Measurements from ENCODE around the gene PIGU. TPM values are rescaled to one million over a fixed set of nuclear protein-coding genes. Genes with fewer than 3 reads are reported as not detected.
"Not testable (repeated sequence)": the region's sequence is repeated elsewhere in the genome, so short reads cannot be mapped to it uniquely, and the experiment has no call there.

PIGU gene
- total RNA-seq, 1 donor from 2014 or later: 14.5 TPM

DNA sequence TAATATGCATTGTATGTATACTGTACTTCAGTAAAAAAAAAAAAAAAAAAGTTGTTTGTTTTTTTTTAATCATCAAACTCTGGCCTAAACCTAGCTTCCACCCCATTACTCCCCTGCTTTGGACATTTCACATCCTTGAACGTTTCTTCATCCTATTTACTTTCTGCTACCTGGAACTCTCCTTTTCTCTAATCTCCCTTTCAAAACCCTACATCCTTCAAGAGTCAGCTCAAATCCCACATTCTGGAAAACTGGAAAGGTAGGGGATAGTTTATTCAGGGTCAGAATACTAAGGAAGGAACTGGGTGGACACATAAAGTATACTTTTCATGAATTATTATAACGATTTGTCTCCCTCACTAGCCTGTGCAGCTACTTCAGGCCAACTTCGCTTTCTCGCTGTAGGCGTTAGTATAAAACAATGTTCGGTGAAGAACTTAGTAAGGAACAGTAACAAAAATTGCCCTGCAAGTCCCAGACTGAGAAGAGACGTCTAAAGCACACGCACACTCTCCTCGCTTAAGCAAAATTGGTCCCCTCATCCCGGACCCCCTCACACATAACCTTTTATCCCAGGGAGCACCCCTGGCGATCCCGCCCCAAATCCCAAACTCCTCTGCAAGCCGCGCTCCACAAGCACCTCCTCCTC lies 775 bp downstream of the PIGU start:
- ATAC-seq (no peak), DNase-seq (no peak)
- intact Hi-C loops (cut with micrococcal nuclease): no loop called here

DNA sequence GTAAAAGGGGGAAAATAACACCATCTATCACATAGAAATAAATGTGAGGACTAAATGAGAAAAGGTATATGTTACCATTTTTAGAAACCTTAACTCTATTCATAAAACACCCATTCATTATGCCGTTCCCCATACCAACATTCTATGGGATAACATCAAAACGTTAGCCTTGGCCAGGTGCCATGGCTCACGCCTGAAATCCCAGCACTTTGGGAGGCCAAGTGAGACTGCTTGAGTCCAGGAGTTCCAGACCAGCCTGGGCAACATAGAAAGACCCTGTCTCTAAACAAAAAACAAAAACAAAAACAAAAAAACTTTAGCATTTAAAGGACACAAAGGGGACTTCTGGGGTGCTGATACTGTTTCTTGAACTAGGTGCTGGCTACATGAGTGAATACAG lies 1.3 kb downstream of the PIGU start:
- intact Hi-C loops (cut with micrococcal nuclease): no loop called here
- ATAC-seq (no peak), DNase-seq (no peak)

DNA sequence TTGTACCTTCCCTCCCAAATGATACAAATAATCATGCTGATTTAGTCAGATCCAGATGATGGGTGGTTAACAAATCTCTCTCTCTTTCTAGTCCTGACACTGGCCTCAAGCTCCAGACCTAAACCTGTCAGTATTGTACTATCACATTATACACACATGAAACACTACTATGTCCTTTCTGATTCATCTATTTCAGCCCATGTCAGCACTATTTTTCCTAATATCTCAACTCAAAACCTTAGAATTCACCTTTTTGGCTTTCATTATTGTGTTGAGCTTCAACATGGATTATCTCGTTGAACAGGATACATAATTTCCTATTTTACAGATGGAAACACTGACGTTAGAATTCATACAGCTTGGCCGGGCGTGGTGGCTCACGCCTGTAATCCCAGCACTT lies 3.5 kb downstream of the PIGU start:
- DNase-seq (no peak), ATAC-seq (no peak)
- intact Hi-C loops (cut with micrococcal nuclease): no loop called here

DNA sequence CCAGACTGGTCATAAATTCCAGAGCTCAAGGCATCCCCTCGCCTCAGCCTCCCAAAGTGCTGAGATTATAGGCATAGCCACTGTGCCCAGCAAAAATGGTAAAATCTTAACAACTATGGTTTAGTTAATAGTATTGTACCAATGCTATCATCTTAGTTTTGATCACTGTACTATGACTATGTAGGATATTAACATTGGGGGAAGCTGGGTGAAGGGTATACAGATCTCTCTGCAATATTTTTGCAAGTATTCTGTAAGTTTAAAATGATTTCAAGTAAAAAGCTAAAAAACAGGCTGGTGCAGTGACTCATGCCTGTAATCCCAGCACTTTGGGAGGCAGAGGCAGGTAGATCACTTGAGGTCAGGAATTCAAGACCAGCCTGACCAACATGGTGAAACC lies 7.8 kb downstream of the PIGU start:
- ATAC-seq (no peak), DNase-seq (no peak)
- intact Hi-C loops (cut with micrococcal nuclease): no loop called here

DNA sequence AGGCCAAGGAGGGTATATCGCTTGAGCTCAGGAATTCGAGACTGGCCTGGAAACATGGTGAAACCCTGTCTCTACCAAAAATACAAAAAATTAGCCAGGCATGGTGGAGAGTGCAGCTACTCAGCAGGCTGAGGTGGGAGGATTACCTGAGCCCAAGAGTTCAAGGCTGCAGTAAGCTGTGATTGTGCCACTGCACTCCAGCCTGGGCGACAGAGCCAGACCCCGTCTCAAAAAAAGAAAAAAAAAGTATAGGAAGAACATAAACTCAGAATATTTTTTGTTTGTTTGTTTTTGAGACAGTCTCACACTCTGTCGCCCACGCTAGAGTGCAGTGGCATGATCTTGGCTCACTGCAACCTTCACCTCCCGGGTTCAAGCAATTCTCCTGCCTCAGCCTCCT lies 12.1 kb downstream of the PIGU start:
- intact Hi-C loops (cut with micrococcal nuclease); DNase-seq; ATAC-seq: not testable (repeated sequence)

DNA sequence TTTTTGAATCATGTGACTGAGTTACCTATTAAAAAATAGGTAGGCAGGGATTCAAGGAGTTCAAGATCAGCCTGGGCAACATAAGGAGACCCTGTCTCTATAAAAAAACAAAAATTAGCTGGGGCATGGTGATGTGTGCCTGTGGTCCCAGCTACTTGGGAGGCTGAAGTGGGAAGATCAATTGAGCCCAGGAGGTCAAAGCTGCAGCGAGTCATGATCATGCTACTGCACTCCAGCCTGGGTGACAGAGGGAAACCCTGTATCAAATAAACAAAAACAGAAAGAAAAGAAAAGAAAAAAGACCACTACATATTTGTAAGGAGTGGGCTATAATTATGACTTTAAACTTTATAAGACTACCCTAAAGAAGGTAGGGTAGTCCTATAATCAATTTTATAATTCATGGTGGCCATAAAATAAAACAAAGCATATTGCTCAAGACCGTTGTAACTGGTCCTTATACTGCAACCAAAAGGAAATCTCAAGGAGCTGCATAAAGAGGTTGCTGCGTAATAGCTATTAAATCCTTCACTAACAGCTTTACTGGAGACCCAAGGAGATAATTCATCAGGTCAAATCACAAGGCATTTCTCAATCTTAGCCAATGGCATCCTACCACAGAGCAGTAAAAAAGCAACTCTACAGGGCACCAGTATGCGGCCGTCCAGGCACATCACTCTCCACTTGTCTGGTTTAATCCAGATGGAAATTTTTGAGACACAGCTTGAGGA lies 13.5 kb downstream of the PIGU start:
- ATAC-seq: no peak
- no peak for DNase-seq
- intact Hi-C loops (cut with micrococcal nuclease): no loop called here

DNA sequence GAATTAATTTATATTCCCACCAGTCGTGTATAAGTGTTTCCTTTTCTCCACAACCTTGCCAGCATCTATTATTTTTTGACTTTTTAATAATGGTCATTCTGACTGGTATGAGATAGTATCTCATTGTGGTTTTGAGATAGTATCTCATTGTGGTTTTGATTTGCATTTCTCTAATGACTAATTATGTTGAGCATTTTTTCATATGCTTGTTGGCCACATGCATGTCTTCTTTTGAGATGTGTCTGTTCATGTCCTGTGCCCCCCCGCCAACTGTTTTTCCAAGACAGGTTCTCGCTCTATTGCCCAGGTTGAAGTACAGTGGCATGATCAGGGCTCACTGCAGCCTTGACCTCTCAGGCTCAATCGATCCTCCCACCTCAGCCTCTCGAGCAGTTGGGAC lies 15.1 kb downstream of the PIGU start:
- ATAC-seq; intact Hi-C loops (cut with micrococcal nuclease): not testable (repeated sequence)

DNA sequence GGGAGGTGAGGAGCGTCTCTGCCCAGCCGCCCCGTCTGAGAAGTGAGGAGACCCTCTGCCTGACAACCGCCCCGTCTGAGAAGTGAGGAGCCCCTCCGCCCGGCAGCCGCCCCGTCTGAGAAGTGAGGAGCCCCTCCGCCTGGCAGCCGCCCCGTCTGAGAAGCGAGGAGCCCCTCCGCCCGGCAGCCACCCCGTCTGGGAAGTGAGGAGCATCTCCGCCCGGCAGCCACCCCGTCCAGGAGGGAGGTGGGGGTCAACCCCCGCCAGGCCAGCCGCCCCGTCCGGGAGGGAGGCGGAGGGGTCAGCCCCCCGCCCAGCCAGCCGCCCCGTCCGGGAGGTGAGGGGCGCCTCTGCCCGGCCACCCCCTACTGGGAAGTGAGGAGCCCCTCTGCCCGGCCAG lies 18.2 kb downstream of the PIGU start:
- intact Hi-C loops (cut with micrococcal nuclease); ATAC-seq; DNase-seq: not testable (repeated sequence)

More for the DNA sequence above, 15.1 kb downstream of the PIGU start:
- not testable (repeated sequence) for DNase-seq

DNA sequence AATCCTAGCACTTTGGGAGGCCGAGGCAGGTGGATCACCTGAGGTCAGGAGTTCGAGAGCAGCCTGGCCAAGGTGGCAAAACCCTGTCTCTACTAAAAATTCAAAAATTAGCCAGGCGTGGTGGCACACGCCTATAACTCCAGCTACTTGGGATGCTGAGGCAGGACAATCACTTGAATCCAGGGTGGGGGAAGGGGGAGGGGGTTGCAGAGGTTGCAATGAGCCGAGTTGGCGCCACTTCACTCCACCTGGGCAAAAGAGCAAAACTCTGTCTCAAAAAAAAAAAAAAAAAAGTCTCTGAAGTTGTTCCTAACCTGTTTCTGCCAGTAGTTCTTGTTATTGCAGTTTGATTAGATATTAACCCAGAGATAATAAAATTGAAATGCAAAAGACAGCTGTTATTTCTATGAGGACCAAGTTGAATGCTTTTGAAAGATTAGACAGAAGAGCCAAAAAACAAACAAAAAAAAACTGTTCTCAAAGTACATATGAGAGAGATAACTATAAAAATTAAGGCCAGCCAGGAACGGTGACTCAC lies 22.6 kb downstream of the PIGU start:
- ATAC-seq: no peak
- intact Hi-C loops (cut with micrococcal nuclease): no loop called here
- no peak for DNase-seq

DNA sequence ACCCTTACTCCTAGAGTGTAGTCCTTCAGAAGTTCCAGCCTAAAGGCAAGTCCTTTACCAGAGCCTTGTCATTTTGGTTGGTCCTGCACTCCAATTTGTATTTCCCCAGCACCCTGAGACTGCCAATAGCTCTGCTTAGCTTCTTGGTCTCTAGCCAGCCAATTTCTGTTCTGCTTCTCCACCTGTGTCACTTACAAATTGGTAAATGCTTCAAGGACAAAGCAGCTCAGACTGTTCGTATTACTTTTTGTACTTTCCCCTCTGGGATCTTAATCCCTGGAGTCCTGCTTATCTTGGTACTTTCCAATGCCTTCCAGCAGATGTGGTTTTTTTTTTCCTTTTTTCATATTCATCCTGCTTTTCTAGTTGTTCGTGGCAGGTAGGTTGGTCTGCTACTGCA lies 25.7 kb downstream of the PIGU start:
- DNase-seq: no peak
- intact Hi-C loops (cut with micrococcal nuclease): no loop called here
- no peak for ATAC-seq

DNA sequence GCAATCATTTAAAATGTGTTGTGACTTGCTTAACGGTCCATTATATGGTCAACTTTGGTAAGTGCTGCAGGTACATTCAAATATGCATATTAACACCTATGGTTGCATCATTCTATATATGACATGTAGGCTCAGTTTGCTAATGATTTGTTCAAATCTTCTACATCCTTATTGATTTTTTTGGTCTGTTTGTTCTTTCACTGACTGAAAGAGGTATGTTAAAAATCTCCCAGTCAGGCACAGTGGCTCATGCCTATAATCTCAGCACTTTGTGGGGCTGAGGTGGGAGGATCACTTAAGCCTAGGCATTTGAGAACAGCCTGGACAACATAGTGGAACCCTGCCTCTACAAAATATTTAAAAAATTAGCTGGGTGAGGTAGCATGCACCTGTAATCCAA lies 29.2 kb downstream of the PIGU start:
- DNase-seq: no peak
- intact Hi-C loops (cut with micrococcal nuclease): no loop called here
- ATAC-seq: no peak

DNA sequence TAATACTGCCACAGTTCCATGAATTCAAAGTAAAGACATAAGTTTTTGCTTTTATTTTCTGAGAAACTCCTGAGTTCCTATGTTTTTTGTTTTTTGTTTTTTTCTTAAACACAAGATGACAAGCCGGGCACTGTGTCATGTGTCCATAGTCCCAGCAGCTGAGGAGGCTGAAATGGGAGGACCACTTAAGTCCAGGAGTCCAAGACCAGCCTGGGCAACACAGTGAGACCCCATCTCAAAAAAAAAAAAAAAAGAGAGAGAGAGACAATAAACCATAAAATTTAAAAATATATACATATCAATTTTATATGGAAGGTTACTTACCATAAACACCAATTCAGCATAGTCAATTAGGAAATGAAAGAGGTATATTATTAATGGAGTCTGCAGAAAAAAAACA lies 31.9 kb downstream of the PIGU start:
- intact Hi-C loops (cut with micrococcal nuclease): no loop called here
- ATAC-seq: no peak
- no peak for DNase-seq

DNA sequence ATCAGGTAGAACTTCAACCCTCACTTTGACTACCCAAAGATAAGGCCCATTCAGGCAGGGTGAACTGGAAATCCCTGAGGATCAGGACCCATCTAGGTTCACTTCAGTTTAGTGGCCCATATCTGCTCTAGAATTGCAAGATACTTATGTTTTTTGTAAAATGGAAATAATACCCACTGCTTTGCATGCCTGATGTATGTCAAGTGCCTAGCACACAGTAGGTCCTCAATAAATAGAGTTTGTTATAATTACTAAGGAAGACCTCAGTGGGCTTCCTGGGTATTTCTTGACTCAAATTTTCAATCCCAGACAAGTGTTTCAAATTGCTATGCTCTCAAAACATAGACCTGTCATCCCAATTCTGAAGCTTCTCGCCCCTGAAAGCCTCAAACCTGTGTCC lies 32.5 kb downstream of the PIGU start:
- DNase-seq (no peak), ATAC-seq (no peak)
- intact Hi-C loops (cut with micrococcal nuclease): no loop called here

DNA sequence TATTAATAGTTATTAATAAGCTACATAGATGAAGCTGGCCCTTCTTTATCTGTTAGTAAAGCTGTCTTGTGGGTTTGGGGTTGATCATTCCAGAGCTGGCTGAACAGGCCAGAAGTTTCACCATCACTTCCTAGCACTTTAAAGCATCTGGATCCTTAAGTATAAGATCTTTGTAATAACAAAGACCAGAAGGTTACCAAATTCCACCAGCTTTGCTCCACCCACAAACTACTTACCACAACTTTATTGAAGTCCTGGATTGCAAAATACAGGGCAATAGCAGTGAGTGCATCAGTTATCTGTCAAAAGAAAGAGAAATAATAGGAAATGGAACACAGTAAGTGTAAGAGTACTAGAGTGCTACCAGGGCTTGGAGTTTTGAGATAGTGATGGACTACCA lies 33.0 kb downstream of the PIGU start:
- intact Hi-C loops (cut with micrococcal nuclease): no loop called here
- ATAC-seq (no peak), DNase-seq (no peak)

DNA sequence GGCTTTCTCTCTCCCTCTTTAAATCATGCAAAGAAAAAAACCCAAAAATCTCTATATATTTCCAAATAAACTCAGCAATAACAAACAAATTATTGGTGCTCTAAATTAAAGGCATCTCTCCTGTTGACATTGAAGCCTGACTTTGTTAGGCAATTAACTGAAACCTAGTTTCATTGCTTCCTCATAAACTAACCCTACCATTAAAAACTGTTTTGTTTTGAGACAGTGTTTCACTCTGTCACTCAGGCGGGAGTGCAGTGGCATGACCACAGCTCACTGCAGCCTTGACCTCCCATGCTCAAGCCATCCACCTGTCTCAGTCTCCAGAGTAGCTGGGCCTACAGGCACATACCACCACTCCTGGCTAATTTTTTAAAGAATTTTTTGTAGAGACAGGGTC lies 34.9 kb downstream of the PIGU start:
- intact Hi-C loops (cut with micrococcal nuclease): no loop called here
- ATAC-seq (no peak), DNase-seq (no peak)

DNA sequence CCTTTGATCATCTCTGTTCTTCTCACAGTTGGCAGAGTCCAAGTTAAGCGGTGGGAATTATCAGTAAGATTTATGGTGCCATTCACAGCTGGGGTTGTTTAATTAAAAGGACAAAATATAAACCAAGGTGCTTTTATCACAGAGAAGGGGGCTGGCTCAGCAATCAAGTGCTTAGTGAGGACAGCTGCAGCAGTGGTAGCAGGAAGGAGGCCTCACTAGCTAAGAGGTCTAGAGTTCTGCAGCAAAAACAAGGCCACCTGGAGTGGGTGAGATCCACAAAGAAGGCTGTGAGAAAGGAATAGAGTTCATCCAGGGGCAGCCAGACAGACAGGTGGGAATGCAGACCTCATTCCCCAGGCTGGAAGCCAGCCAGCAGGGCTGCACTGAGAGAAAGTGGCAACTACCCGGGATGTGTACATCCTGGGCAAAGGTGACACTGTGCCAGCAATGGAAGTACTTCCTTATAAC lies 37.1 kb downstream of the PIGU start:
- ATAC-seq (no peak), DNase-seq (no peak)
- intact Hi-C loops (cut with micrococcal nuclease): no loop called here

DNA sequence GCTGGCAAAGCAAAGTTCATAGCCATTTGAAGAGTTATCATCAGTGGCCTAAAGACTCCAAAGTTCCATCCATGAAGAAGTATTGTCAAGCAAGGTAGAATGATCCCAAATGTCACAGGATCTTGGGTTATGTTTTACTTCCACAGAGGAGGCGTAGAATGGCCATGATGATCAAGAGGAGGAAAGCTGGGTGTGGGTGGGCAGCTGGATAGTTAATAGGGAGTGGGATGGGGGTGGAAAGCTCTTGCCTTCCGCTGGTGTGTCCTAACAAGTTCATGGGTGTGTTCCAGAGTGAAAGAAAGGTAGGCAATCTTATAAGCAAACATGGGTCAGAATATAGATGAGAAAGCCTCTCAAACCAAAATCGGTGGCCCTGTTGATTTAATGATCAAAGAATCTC lies 38.4 kb downstream of the PIGU start:
- no peak for DNase-seq
- intact Hi-C loops (cut with micrococcal nuclease): no loop called here
- ATAC-seq: no peak

DNA sequence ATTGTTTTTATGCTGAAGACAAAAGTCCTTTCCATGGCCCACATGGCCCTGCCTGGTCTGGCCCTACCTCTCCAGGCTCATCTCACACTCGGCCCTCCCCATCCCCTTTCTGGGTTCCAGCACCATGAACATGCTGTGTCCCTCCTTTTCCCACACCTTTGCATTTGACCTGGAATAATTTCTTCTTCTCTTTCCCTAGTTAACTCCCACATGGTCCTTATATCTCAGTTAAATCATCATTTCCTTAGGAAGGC lies 38.9 kb downstream of the PIGU start:
- intact Hi-C loops (cut with micrococcal nuclease): no loop called here

DNA sequence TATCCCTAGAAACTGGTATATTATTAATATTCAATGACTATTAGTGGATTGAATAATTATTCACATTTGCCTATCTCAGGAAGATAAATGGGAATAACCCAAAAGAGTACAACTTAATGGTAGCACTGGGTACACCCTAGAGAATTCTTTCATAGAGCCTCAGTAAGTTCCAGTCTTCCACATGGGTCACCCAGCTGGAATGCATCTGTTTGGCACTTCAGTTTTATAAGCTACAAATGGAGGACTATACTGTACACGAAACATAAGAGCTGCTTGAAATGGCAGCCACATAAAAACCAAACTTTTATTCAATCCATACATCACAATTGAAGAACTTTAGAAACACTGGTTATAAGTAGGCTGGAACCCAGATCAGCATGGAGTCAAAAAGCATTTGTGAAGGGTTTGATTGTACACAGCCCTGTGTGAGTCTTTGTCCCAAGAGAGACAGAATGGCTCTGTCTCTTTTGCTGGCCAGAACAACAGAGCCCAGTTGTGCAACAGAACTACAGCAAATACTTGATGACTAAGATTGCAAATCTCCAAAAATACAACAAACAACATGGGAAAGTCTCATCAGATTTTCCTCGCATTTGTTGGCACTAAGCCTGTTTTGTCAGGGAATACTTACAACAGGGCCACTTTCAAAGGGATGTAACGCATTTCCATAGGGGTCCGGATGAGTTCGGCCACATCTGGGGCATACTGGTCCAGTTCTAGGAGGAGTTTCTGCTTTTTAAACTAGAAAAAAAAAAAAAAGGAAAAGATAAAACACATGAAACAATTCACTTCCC lies 39.5 kb downstream of the PIGU start:
- intact Hi-C loops (cut with micrococcal nuclease): no loop called here
- DNase-seq (no peak), ATAC-seq (peak; percentile 95)

More for the DNA sequence above, 38.9 kb downstream of the PIGU start:
- DNase-seq (no peak), ATAC-seq (peak; percentile 9)

DNA sequence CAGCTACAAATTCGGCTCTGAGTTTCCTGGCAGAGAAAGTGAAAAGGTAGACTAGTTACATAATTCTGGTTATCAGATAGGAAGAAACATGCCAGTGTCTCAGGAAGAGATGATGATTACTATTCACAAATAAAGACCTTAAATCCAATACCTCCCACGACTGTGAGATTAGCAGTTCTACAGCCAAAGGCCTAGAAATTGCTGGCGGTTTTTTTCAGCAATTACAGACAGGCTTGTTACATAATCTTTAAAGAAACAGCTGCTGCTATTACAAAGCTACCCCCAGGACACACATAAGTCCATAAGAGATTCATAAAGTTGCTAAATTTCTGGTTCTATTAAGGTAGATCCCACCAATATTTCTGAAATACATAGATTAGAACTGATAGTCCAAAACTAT lies 40.2 kb downstream of the PIGU start:
- ATAC-seq (peak; percentile 79), DNase-seq (no peak)
- intact Hi-C loops (cut with micrococcal nuclease): no loop called here
